Stimulated activated CD4-positive, alpha-beta T cell treated with anti-CD3 and anti-CD28 coated beads, Interleukin-15, amount 100 ng/mL, for 1 hour (primary cell): ENCODE measurements around the gene SP2.

ENCODE experiments used
- DNase-seq, 2 donors: peaks; one replicate each; pipeline ENCODE4 v3.0.0-alpha.2; 2020; ENCODE audit warnings: low read depth in 1 of 2, low spot score in 1 of 2

The SP2 gene

DNA sequence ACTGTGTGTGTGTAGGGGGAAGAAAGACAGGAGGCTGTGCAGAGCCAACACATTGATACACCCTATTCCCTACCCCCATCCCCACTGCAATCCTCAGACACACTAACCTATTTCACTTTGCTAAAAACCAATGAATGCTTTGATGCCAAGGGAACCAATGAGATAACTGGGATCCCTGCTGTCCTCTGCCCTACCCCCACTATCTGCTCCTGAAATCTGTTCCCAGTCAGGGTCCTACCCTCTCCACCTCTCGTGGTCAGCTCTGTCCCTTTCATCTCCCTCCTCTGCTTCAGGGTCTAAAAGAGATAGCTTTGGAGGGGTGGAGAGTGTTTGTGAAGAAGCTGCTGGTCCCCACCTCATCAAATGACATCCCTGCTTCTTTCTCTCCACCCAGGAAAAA is 26.0 kb upstream of the SP2 start:
- DNase-seq, result no peak

DNA sequence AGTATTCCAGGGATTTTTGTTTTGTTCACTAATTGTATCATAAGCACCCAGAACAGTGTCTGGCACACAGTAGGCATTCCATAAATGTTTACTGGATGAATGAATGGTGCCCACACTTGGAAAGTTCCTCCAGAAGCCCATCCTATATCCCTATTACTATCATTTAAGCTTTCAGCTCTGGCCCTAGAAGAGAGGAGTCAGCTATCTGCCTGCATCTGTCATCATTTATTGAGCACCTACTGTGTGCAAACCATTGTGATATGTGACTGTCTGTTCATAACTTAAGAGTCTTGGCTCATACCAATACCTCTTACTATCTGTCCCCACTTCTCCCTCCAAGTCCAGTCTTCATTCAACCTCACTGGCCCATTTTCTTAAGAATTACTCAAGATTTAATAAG is 25.0 kb upstream of the SP2 start:
- DNase-seq, result no peak

DNA sequence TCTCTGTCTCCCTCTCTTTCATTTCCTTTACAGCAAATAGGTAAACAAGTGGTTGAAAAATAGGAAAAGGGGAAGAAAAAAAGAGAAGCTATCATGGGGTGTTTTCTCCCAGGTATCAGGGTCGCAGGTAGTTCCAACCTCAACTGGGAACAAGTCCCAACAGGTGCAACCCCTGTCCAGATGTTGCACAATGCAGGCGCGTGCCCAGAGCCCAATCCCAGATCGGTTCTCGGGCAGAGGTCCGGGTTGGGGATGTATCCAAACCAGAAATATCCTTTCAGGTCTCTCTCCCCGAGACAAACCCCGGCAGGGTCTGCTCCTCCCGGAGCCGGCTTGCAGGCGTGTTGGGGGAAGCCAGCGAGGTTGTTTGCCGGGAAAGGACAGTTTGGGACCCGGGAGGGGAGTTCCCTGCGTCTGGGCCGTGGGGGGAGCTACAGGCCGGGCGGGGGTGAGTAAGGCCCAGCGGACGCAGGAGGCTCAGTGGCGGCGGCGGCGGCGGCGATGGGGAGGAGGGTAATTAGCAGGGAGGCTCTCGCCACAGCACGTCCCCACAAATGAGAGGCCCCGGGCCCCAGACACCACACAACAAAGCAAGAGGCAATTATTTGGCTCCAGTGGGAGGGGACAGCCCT is 23.9 kb upstream of the SP2 start:
- no peak for DNase-seq

DNA sequence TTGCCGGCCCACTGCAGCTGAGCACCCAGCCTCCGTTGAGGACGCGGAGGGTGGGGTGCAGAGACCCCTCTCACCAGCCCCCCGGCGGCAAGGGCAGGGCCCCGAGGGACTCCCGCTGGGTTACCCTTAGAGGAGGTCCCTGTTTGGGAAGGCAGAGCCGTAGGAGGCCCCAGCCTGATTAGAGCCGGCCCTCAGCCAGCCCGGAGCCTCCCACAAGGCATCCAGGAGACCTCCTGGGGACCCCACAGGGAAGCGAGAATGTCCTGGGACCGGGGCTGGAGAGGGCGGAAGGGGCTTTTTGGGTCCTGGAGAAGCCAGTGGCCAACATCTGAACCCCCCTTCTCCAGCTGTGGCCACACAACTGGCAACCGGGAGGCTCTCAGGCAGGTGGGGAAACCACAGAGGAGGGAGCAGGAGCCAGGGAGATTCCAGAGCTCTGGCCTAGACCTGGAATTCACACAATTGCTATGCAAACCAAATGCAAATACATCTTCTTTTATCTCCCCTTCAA is 23.3 kb upstream of the SP2 start:
- no peak for DNase-seq

- DNase-seq, result no peak
Measured at GRCh38 chr17:47873200-47874090, 22.6 kb upstream of the SP2 start.

DNA sequence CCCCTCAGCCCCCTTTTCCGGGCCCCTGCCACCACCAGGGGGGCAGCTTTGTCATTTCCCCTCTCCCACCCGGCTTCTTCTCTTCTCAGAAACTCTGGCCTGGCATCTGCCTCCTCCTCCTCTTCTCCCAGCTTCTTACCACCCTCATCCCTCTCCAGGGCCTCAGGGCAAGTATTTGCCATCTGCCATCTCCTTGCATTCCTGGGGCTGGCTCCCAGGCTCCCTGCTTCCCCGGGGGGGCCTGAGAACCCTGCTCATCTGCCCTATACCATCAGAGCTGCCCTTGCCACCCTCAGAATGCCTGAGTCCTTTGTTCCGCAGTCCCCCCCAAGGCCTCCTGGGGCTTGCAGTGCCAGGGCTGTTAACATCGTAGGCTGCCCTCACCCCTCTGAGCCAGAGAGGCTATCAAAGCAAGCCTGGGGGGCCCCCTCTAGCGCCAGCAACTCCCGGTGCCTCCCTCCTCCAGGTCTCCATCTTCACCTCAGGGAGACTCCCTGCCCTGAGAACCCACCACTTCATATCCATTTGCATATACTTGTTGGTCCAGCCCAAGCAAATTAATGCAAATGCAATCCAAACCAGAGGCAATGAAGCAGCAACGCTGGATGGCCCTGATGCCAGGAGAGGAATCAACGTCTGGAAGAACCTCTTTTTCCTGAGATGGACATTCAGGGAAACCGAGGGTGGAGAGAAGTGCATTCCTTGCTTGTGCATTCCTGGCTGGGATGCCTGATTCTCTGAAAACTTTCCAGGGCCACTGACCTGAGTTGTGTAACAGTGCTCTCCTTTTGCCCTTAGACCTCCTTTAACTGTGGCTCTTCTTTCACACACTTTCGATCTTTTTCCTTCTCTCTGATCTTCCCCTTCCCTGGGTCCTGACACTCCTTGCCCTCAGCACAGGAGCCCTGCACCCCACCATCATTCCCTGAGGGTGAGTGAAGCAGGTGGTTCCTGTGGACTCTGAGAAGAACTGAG is 20.7 kb upstream of the SP2 start:
- no peak for DNase-seq

- no peak for DNase-seq
Measured at GRCh38 chr17:47877368-47878034, 18.5 kb upstream of the SP2 start.

- no peak for DNase-seq
Measured at GRCh38 chr17:47878203-47879027, 17.6 kb upstream of the SP2 start.

DNA sequence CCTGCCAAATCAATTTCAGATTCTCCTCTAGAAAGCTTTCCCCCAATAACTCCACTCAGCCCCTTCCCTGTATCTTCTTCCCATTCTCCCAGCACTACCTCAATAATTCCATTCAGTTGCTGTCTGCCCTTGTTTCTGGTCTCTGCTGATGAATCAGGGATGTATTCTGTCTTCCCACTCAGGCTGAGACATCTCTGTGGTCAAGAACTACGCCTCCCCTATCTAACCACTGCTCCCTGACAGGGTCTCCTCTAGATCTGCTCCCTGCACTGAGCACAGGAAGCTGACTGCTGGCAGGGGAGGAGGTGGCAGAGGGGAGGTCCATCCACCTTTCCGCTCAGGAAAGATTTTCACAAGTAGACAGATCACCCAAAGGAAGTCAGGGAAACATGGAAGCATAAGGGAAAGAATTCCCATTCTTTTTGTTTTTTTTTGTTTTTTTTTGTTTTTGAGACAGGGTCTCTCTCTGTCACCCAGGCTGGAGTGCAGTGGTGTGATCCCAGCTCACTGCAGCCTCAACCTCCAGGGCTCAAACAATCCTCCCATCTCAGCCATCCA is 16.9 kb upstream of the SP2 start:
- no peak for DNase-seq

DNA sequence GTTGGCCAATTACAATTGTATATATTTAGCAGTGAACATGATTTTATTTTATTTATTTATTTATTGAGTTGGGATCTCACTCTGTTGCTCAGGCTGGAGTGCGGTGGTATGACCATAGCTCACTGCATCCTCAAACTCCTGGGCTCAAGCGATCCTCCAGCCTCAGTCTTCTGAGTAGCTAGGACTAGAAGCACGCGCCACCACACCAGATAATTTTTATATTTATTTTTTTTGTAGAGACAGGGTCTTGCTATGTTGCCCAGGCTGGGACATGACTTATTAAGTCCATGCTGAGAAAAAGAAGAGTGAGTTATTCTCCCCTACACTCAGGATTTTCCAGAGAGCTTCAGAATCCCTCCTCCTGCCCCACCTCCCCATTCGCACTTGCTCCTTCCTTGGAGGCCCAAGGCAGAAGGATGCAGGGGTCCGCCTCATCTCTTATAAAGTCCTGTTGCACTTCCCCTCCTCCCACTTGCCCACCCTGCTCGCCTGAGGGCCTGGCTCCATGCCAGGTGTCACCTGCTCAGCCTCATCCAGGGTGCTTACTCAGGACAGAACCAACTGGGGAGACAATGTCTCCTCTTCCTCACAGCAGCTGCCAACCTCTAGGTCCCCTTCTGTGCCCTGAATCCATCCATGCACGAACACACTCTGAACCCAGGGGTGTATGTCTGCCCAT is 16.1 kb upstream of the SP2 start:
- no peak for DNase-seq

DNA sequence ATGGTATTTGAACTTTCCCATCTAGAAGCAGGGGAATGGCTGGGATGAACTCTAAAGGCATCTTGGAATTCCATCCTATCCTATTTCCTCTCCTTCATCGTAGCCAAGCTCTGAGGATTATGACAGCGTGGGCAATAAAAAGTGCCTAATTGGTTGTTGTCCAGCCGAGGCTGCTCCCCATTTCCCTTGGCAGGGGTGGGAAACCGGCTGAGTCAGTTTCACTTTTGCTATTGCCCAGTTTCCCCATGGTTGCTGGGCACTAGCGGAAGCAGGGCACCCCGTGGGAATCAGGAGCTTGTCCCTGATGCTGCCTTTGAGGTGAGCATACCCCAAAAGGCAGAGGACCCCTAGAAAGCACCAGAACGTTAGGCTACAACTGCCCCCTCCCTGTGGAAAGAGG is 13.8 kb upstream of the SP2 start:
- DNase-seq, result no peak

GRCh38 chr17:47882695-47883588 is 13.1 kb upstream of the SP2 start:
- no peak for DNase-seq

DNA sequence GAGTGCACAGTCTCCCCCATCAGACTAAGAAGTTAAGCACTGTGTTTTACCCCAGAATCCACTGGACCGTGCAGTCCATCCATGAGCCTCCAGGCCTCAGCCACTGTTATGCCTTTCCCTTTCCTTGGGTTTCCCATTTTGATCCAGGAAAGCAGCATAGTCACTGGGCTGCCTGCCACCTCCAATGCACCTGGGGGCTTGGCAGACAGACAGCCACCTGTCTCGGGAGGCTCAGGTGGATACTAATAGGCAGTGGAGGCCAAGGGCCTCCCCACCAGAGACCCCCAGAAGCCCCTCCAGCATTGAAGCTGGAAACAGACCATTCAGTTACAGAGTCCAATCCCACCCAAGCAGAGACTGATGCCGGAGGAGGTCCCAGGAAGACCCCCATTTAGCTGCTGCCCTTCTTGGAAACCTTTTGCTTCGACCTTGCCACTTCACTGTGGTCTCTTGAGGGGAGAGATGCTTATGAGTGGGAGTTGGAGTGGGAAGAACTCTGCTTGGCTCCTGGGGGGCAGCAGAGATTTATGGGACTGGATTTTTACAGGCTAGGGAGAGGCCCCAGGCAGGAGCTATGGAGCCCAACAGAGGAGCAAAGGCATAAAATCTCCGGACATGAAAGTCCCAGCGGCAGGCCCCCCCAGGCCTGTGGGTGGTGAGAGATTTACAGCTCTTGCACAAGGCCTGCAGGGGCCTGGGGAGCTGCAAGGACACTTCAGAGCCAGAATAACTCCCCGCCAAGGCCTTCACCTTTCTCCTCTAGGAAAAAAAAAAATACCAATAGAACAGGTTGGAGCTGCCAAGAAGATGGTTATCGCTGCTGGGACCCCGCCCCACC is 12.2 kb upstream of the SP2 start:
- no peak for DNase-seq

DNA sequence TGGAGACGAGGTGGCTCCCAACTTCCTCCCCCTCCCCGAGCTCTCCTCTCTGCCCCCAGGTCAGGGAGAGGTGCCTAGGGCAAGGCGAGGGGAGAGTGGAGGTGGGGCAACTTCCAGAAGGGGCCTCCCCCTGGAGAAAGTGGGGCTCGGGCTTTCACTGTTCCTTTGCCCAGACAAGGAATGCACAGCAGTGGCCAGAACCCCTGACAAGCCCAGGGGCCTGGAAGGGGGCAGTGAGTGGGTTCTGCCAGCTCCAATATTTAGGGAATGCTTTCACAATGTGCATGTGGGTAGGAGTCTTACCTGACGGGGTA is 11.7 kb upstream of the SP2 start:
- DNase-seq, result no peak

- DNase-seq, result no peak
Measured at GRCh38 chr17:47884905-47885730, 10.9 kb upstream of the SP2 start.

DNA sequence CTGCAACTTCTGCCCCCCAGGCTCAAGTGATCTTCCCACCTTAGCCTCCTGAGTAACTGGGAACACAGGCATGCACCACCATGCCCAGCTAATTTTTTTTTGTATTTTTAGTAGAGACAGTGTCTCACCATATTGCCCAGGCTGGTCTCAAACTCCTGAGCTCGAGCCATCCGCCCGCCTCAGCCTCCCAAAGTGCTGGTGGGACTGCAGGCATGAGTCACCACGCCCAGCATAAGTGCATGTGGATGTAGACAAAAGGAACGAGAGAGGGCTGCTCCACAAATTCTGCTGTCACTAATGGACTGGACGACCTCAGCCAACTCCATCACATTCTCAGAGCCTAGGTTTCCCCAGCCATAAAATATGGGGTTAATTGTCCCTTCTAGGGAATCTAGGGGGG is 7.7 kb upstream of the SP2 start:
- DNase-seq, result no peak
